ENCODE results near the gene CYP27B1. TPM values are rescaled to one million over a fixed set of nuclear protein-coding genes. Genes with fewer than 3 reads are reported as not detected.

CYP27B1 gene
- total RNA-seq, 2 experiments from 2014 or later: 2.3 to 2.6 TPM

DNA sequence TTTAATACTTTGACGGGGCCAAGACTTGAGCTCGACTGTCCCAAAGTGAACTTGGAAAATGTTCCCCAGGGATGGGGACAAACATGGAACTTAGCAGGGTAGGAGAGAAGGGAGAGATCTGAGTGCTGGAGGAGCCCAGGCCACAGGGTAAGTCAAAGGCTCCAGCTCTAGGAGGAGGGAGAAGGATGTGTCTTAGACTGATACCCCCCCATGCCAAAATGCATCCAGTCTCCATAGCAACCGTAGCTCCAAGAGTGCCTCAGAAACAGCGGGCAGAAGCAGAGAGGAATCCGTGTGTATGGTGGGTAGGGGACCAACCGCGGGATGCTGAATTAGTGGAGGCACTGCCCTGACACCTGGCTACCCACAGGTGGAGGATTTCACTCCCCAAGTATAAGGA is 27.5 kb downstream of the CYP27B1 start:
- H3K36me3 Mint-ChIP-seq (ENCODE audit: low read depth): peaks cover 43% of the 10 kb centered on the region

DNA sequence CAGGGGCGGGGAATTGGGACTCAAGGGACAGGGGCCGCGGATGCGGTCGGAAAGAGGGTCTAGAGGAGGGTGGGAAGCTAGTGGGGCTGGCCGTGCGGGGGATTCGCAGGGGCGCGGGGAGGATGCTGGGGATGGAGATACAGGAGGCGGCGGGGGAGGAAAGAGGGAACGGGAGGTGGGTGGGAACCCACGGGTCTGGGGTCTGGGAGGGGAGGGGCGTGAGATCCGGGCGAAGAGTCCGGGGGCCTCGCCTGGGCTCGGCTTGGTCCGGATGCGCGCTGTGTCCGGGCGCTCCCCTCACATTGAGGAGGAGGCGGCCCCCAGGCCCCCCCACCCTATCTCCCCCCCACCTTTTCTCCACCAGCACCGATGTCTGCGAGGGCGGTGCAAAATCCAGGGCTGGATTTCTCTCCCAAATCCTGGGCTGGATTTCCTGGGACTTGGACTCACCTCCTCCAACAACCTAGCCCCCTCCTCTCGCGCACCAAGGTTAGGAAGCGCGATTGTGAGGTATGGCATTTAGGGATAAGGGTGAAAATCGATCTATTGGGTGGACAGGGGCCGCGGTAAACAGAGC is 28.1 kb downstream of the CYP27B1 start, which contains the start of gene AGAP2:
Gene AGAP2 (minus strand): TSS at position 82 of the 577 bp plus-strand sequence. CDS start 496 bp downstream, outside the sequence.
- no peaks in the 10 kb centered on the region for H3K9me3 Mint-ChIP-seq (ENCODE audit: insufficient read depth)
- ATAC-seq (no peak), DNase-seq (no peak)
- peak within 1 kb of the TSS; percentile 74 for H3K27ac Mint-ChIP-seq
- no peaks in the 10 kb centered on the region for H3K27me3 Mint-ChIP-seq (ENCODE audit: low read depth)
- H3K36me3 Mint-ChIP-seq (ENCODE audit: low read depth): peaks cover 48% of the 10 kb centered on the region
- H3K4me3 Mint-ChIP-seq: peak within 1 kb of the TSS; percentile 64
- ChIA-PET CTCF (no interaction called here), POLR2A (no interaction called here)
- H3K4me1 Mint-ChIP-seq (ENCODE audit: low read depth): peaks cover 41% of the 10 kb centered on the region

More for the DNA sequence above, 27.5 kb downstream of the CYP27B1 start:
- Mint-ChIP-seq H3K27me3 (ENCODE audit: low read depth) (no peaks in the 10 kb centered on the region), H3K9me3 (ENCODE audit: insufficient read depth) (no peaks in the 10 kb centered on the region), H3K27ac (peak overlapping the region; percentile 74), H3K4me1 (ENCODE audit: low read depth) (peaks cover 47% of the 10 kb centered on the region), H3K4me3 (peak overlapping the region; percentile 64)
- no peak for ATAC-seq
- ChIA-PET CTCF (interaction anchor here (2.5 to 3.7 kb wide), 2 partner anchors 17 to 156 kb away, joined by 21 to 26 read pairs; no protein-coding TSS in a partner anchor), POLR2A (no interaction called here)
- DNase-seq: no peak

DNA sequence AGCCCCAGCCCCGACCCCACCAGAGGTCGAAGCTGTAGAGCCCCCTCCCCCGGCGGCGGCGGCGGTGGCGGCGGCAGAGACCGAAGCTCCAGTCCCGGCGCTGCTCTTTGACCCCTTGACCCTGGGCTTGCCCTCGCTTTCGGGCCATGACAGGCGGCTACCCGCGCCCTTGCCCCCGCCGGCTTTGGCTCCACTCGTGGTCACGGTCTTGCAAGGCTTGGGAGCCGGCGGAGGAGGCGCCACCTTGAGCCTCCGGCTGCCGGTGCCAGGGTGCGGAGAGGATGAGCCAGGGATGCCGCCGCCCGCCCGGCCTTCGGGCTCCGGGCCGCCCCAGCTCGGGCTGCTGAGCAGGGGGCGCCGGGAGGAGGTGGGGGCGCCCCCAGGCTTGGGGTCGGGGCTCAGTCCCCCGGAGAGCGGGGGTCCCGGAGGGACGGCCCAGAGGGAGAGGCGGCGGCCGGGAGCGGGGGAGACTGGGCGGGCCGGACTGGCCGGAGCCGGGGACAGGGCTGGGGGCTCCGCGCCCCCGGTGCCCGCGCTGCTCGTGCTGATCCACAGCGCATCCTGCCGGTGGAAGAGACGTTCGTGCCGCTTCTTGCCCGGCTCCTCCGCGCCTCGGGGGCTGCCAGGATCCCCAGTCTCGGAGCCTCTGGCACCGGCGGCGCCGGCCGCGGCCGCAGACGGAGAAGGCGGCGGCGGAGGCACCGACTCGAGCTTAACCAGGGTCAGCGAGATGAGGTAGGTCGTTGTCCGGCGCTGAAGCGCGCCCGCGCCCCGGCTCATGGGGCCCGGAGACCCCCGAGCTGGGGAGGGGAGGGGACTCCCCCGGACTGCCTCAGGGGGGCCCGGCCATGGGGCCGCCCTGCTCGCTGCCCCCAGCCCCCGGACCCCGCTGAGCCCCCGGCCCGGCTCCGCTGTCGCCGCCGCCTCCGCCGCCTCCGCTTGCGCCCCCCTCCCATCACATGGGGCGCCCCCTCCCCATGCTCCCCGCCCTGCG is 29.1 kb downstream of the CYP27B1 start:
- peaks cover 52% of the 10 kb centered on the region for H3K36me3 Mint-ChIP-seq (ENCODE audit: low read depth)
- no peak overlapping the region for H3K27ac Mint-ChIP-seq
- ChIA-PET CTCF (no interaction called here), POLR2A (no interaction called here)
- DNase-seq (no peak), ATAC-seq (no peak)
- peaks cover 33% of the 10 kb centered on the region for H3K4me1 Mint-ChIP-seq (ENCODE audit: low read depth)
- H3K4me3 Mint-ChIP-seq: no peak overlapping the region
- H3K27me3 Mint-ChIP-seq (ENCODE audit: low read depth): no peaks in the 10 kb centered on the region
- no peaks in the 10 kb centered on the region for H3K9me3 Mint-ChIP-seq (ENCODE audit: insufficient read depth)

DNA sequence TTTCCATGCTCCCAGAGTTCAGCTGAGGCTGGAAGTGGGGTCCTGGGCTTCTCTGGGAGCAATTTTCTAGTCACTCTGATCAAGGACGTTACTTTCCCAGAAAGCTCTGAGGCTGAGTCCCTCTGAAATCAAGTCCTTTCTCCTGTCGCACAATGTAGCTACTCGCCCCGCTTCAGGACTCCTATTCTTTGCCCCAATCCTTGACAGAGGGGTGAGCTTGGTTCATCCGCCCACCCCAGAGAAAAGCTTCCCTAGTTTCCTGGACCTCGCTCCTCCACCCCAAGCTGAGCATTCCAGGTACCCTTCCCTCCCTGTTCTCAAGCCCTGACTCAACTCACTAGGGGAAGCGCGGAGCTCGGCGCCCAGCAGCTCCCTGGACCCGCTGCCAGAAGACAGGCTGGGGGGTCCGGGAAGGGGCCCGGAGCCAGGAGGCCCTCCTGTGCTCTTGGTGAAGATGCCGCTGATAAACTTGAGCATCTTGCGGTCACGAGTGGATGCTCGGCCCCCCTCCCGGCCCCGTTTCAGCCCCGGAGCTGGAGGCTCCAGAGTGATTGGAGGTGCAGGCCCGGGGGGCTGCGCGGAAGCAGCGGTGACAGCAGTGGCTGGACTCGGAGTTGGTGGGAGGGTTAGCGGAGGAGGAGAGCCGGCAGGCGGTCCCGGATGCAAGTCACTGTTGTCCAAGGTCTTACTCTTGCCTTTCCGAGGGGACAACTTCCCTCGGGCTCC is 30.0 kb downstream of the CYP27B1 start:
- ChIA-PET POLR2A (no interaction called here), CTCF (no interaction called here)
- DNase-seq: no peak
- Mint-ChIP-seq H3K9me3 (ENCODE audit: insufficient read depth) (no peaks in the 10 kb centered on the region), H3K4me3 (no peak overlapping the region), H3K36me3 (ENCODE audit: low read depth) (peaks cover 60% of the 10 kb centered on the region), H3K27ac (no peak overlapping the region), H3K27me3 (ENCODE audit: low read depth) (no peaks in the 10 kb centered on the region), H3K4me1 (ENCODE audit: low read depth) (peaks cover 28% of the 10 kb centered on the region)
- ATAC-seq: no peak

DNA sequence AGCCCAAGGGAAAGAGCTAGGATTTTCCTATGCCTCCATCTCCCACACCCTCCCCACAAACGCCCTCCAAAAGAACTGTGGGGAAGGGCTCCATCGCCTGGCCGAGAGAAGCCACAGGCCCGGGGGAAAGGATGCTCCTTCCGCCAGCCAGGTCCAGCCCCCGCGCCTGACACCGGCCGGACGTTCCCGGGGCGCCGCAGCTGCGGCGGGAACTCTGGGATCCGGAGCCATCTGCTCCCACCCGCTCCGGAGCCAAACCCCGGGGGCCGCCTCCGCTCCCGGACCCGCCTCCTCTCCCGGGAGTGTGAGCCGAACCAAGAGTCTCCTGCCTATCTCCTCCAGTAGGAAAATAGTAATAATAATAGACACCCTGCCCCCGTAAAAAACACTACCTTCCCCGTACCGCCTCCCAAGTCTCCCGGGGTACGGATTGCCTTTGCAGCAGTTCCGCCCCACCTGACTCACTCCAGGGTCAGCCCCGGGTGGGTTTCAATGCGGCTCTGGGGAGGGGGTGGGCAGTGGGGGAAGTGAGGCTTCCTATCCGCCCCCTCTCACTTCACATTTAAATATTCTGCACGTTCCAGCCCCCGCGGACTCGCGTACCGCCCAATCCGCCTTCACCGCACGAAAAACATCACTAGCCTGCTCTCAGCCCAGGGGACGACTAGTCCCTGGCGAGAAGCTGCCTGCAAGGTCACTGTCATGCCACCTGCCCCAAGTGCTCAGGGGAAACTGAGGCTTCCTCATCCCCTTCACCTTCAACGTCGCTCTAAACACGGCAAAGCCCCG is 30.7 kb downstream of the CYP27B1 start:
- DNase-seq: no peak
- Mint-ChIP-seq H3K4me1 (ENCODE audit: low read depth) (peaks cover 28% of the 10 kb centered on the region), H3K36me3 (ENCODE audit: low read depth) (peaks cover 63% of the 10 kb centered on the region), H3K27ac (no peak overlapping the region), H3K9me3 (ENCODE audit: insufficient read depth) (no peaks in the 10 kb centered on the region), H3K27me3 (ENCODE audit: low read depth) (no peaks in the 10 kb centered on the region), H3K4me3 (no peak overlapping the region)
- POLR2A ChIA-PET: no interaction called here
- CTCF ChIA-PET: no interaction called here
- ATAC-seq: no peak

DNA sequence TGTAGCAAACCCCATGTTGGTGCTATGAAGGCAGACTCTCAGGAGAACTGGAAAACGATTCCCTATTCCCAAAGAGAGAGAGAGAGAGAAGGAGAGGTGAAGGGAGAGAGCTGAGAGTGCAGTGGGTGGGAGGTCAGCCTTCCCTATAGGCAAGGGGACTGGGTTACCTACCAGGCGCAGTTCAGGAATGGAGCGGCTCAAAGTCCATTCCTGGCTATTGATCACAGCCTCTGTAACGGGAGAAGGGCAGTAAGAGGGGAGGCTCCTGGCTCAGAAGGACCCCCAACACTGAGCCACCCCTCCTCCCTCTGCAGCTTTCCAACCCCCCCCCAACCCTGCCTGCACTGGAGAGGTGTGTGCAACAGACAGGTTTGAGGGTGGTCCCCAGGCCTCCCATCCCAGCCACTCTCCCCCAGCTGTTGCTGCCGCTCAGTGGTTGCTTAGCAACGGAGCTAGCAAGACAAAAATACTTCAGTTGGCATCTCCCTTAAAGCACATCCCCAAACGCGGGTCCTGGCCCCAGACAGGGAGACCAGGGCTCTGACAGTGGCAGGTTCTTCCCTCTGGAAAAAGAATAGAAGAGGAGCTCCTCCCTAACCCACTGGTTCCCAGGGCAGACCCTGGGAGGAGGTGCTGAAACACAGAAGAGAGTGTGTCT is 31.6 kb downstream of the CYP27B1 start:
- Mint-ChIP-seq H3K9me3 (ENCODE audit: insufficient read depth) (no peaks in the 10 kb centered on the region), H3K4me1 (ENCODE audit: low read depth) (peaks cover 22% of the 10 kb centered on the region), H3K27me3 (ENCODE audit: low read depth) (no peaks in the 10 kb centered on the region), H3K4me3 (no peak overlapping the region), H3K27ac (no peak overlapping the region), H3K36me3 (ENCODE audit: low read depth) (peaks cover 63% of the 10 kb centered on the region)
- no peak for DNase-seq
- no peak for ATAC-seq
- CTCF ChIA-PET: no interaction called here
- POLR2A ChIA-PET: no interaction called here

DNA sequence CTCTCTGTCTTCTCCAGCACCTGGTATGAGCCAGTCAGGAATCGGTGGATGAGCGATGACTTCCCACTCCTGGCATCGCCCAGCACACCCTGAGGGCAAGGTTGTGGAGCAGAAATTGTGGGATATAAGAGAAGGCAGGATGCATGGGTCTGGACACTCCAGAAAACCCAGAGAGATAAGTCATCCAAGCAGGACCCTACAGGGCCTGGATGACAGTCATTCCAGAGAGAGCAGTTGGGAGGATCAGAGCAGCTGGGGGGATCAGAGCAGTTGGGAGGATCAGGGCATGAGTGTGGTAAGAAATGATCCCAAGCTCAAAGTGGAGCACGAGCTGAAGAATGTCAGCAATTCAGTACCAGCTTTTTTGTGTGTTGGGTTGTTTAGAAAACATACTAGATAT is 32.3 kb downstream of the CYP27B1 start:
- Mint-ChIP-seq H3K9me3 (ENCODE audit: insufficient read depth) (no peaks in the 10 kb centered on the region), H3K27ac (no peak overlapping the region), H3K4me1 (ENCODE audit: low read depth) (peaks cover 16% of the 10 kb centered on the region), H3K4me3 (no peak overlapping the region), H3K36me3 (ENCODE audit: low read depth) (peaks cover 65% of the 10 kb centered on the region), H3K27me3 (ENCODE audit: low read depth) (no peaks in the 10 kb centered on the region)
- no peak for DNase-seq
- no peak for ATAC-seq
- CTCF ChIA-PET: no interaction called here
- POLR2A ChIA-PET: interaction anchor here (1.2 kb wide), 1 partner anchor 15 kb away, joined by 4 read pairs; no protein-coding TSS in a partner anchor

DNA sequence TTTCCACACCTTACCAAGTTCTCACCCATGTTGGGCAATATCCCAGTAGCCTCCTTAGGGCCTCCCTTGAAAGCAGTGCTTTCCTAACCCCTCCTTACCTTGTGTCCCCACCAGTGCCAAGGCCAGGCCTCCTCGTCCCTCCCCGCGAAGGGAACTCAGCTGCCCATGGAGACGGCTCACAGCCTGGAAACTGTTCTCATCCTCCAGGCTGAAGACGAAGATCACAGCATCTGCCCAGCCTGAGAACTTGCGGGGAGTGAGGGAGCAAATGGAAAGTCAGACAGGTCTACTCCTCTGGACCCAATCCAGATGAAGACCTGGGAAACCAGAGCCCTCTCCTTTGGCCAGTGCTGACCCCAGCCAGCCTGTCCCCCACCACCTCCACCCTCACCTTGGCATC is 33.0 kb downstream of the CYP27B1 start:
- ATAC-seq (no peak), DNase-seq (no peak)
- ChIA-PET CTCF (no interaction called here), POLR2A (interaction anchor here (1.2 to 2.0 kb wide), 3 partner anchors 11 to 17 kb away, joined by 4 to 5 read pairs (median 4); no protein-coding TSS in a partner anchor)
- Mint-ChIP-seq H3K9me3 (ENCODE audit: insufficient read depth) (no peaks in the 10 kb centered on the region), H3K36me3 (ENCODE audit: low read depth) (peaks cover 63% of the 10 kb centered on the region), H3K4me3 (no peak overlapping the region), H3K4me1 (ENCODE audit: low read depth) (peaks cover 9% of the 10 kb centered on the region), H3K27ac (peak overlapping the region; percentile 30), H3K27me3 (ENCODE audit: low read depth) (no peaks in the 10 kb centered on the region)

DNA sequence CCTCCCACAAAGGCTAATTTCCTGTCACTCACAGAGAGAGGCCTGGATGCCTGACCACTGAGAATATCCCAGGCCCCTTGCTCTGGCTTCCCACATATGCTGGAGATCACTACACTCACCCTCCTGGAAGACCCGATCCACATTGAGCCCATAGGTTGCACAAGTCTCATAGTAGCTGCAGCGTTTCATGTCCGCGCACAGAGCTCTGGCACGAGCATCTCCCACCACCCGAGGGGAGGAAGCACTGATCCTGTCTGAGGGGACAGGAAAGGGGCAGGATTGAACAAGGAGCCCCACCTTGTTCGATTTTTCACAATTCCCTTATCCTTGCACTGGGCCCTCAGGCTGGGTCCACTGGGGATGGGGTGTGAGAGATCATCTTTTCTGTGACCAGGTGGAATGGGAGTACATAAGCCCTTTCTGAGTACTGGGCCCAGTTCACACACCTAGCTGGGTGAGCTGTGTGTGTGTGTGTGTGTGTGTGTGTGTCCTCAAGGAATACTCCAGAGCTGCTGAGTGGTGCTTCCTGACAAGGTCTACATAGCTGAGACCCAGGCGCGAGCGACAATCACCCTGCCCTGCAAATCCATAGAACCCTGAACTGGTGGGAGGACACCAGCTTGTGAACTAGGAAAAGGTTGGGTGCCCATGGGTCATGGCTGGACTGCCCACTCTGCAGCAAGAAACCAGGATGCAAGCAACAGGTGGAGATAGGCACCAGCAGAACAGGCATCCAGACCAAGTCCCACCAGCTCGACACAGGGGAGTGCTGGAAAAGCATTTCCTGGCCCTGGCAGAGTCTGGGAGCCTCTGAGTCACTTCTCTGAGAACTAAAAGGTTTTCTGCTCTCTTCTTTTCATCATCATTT is 33.9 kb downstream of the CYP27B1 start:
- no peak for DNase-seq
- H3K27ac Mint-ChIP-seq: no peak overlapping the region
- no peak overlapping the region for H3K4me3 Mint-ChIP-seq
- H3K27me3 Mint-ChIP-seq (ENCODE audit: low read depth): no peaks in the 10 kb centered on the region
- no peaks in the 10 kb centered on the region for H3K9me3 Mint-ChIP-seq (ENCODE audit: insufficient read depth)
- ATAC-seq: no peak
- peaks cover 8% of the 10 kb centered on the region for H3K4me1 Mint-ChIP-seq (ENCODE audit: low read depth)
- peaks cover 69% of the 10 kb centered on the region for H3K36me3 Mint-ChIP-seq (ENCODE audit: low read depth)
- ChIA-PET CTCF (interaction anchor here (0.6 kb wide), 1 partner anchor 281 kb away, joined by 3 read pairs; no protein-coding TSS in a partner anchor), POLR2A (interaction anchor here (1.7 to 2.0 kb wide), 2 partner anchors 10 to 16 kb away, joined by 4 to 5 read pairs; no protein-coding TSS in a partner anchor)

DNA sequence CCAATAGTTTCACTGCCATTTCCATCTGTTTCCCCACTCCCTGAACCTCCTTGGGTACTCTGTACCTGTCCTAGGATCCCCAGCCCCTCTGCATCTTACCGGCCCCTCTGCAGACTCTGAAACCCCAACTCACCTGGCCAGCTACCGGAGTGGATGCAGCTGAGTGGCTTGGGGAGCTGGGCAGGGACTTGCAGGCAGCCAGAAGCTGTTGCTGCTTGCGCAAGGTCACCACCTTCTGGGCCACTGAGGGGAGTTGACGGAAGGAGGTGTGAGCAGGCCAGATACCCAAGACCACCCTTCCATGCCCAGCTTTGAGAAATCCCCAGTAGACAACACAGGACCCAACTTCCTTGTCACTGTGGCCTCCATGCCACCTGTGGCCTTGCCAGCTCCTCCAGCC is 34.6 kb downstream of the CYP27B1 start:
- ChIA-PET CTCF (no interaction called here), POLR2A (interaction anchor here (1.7 to 2.0 kb wide), 2 partner anchors 10 to 16 kb away, joined by 4 to 5 read pairs; no protein-coding TSS in a partner anchor)
- no peak for DNase-seq
- H3K27me3 Mint-ChIP-seq (ENCODE audit: low read depth): no peaks in the 10 kb centered on the region
- ATAC-seq: no peak
- H3K4me1 Mint-ChIP-seq (ENCODE audit: low read depth): peaks cover 9% of the 10 kb centered on the region
- H3K4me3 Mint-ChIP-seq: no peak overlapping the region
- no peaks in the 10 kb centered on the region for H3K9me3 Mint-ChIP-seq (ENCODE audit: insufficient read depth)
- peaks cover 74% of the 10 kb centered on the region for H3K36me3 Mint-ChIP-seq (ENCODE audit: low read depth)
- H3K27ac Mint-ChIP-seq: no peak overlapping the region

All from activated CD8-positive, alpha-beta T cell treated with anti-CD3 and anti-CD28 coated beads, Interleukin-2, amount 10 ng/mL, durations not matched to agents 7 days and 5 days (primary cell).